Measurements from ENCODE around the gene EEF1E1. TPM values are rescaled to one million over a fixed set of nuclear protein-coding genes. Genes with fewer than 3 reads are reported as not detected.

The EEF1E1 gene
- total RNA-seq, 4 donors from 2014 or later, result 10.9 to 63.4 (median 24.5) TPM

- DNase-seq, result no peak
- H3K27me3 ChIP-seq, result no peaks in the 10 kb centered on the region
- WGBS, 2 donors, result 95 to 96% methylated on average over 4 of the region's 4 CpGs
- no peak overlapping the region for H3K4me3 ChIP-seq (replicated peaks in 1 of 3)
- H3K4me1 ChIP-seq, result no peaks in the 10 kb centered on the region
- TF ChIP-seq, protein P1, sequence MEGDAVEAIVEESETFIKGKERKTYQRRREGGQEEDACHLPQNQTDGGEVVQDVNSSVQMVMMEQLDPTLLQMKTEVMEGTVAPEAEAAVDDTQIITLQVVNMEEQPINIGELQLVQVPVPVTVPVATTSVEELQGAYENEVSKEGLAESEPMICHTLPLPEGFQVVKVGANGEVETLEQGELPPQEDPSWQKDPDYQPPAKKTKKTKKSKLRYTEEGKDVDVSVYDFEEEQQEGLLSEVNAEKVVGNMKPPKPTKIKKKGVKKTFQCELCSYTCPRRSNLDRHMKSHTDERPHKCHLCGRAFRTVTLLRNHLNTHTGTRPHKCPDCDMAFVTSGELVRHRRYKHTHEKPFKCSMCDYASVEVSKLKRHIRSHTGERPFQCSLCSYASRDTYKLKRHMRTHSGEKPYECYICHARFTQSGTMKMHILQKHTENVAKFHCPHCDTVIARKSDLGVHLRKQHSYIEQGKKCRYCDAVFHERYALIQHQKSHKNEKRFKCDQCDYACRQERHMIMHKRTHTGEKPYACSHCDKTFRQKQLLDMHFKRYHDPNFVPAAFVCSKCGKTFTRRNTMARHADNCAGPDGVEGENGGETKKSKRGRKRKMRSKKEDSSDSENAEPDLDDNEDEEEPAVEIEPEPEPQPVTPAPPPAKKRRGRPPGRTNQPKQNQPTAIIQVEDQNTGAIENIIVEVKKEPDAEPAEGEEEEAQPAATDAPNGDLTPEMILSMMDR (IDR thresholded peaks at IDR 0.05), result no peak
- no peak for TF ChIP-seq POLR2A (IDR thresholded peaks at IDR 0.05)
- H3K9me3 ChIP-seq, result no peaks in the 10 kb centered on the region
- no peak overlapping the region for H3K27ac ChIP-seq
- intact Hi-C loops (cut with DNase I), result no loop called here
- H3K36me3 ChIP-seq, result no peaks in the 10 kb centered on the region
These were observed 12.6 kb upstream of the EEF1E1 start for GRCh38 chr6:8114956-8115355.

GRCh38 chr6:8113131-8113654 is 10.8 kb upstream of the EEF1E1 start:
- Histone ChIP-seq H3K9me3 (no peaks in the 10 kb centered on the region), H3K36me3 (no peaks in the 10 kb centered on the region), H3K4me1 (no peaks in the 10 kb centered on the region), H3K27ac (no peak overlapping the region), H3K4me3 (replicated peaks in 1 of 3) (no peak overlapping the region), H3K27me3 (no peaks in the 10 kb centered on the region)
- 57 to 68% methylated on average over 4 of the region's 4 CpGs for WGBS, 2 donors
- TF ChIP-seq, protein P1 (IDR thresholded peaks at IDR 0.05), result no peak
- TF ChIP-seq POLR2A (IDR thresholded peaks at IDR 0.05), result no peak
- intact Hi-C loops (cut with DNase I), result no loop called here
- DNase-seq, result no peak

DNA sequence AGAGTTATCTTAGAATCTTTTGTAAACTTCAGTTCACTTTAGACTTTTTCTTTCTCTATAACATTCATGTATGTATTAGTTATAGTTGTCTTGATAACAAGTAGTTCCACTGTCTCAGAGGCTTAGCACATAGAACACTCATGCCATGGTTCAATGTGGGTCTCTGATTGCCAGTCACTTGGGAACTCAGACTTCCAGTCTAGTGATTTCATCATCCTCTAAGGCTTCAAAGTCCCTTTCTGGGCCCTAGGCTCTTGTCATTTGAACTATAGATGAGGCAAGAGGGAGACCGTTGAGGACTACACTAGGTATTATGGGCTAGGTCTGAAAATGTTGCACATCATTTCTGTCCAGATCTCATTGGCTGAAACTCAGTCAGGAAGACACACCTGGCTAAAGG is 8.4 kb upstream of the EEF1E1 start:
- no peak overlapping the region for H3K27ac ChIP-seq
- DNase-seq, result no peak
- no peaks in the 10 kb centered on the region for H3K9me3 ChIP-seq
- TF ChIP-seq, protein P1 (IDR thresholded peaks at IDR 0.05), result no peak
- TF ChIP-seq POLR2A (IDR thresholded peaks at IDR 0.05), result no peak
- intact Hi-C loops (cut with DNase I), result no loop called here
- H3K4me1 ChIP-seq, result no peaks in the 10 kb centered on the region
- H3K4me3 ChIP-seq (replicated peaks in 1 of 3), result no peak overlapping the region
- no peaks in the 10 kb centered on the region for H3K36me3 ChIP-seq
- WGBS, 2 donors, result 85 to 100% methylated on average over 1 of the region's 1 CpG
- no peaks in the 10 kb centered on the region for H3K27me3 ChIP-seq

DNA sequence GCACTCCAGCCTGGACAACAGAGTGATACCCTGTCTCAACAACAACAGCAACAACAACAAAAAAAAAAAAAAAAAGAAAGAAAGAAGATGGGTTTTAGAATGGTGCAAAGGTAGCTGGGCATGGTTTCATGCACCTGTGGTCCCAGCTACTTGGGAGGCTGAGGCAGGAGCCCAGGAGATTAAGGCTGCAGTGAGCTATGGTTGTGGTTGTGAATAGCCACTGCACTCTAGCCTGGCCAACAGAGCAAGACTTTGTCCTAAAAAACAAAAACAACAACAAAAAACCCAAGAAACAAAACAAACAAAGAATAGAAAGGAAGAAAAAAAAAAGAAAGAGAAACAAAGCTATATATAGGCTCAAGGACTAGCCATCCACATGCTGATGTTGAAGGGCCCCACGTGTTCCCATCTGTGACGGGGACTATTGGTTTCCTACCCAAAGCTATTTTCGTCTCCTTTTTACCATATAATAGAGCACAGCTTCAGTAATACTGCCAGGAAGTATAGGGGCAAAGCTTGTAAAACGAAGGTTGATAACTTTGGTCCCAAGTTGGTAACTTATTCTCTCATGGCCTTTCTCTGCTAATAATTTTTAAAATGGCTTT is 7.9 kb upstream of the EEF1E1 start:
- Histone ChIP-seq H3K4me1 (no peaks in the 10 kb centered on the region), H3K4me3 (replicated peaks in 1 of 3) (no peak overlapping the region), H3K27ac (no peak overlapping the region), H3K9me3 (no peaks in the 10 kb centered on the region), H3K27me3 (no peaks in the 10 kb centered on the region), H3K36me3 (no peaks in the 10 kb centered on the region)
- no peak for DNase-seq
- TF ChIP-seq POLR2A (IDR thresholded peaks at IDR 0.05), result no peak
- TF ChIP-seq, protein P1 (IDR thresholded peaks at IDR 0.05), result no peak
- WGBS, 2 donors, result 67 to 73% methylated on average over 4 of the region's 4 CpGs
- intact Hi-C loops (cut with DNase I), result no loop called here

DNA sequence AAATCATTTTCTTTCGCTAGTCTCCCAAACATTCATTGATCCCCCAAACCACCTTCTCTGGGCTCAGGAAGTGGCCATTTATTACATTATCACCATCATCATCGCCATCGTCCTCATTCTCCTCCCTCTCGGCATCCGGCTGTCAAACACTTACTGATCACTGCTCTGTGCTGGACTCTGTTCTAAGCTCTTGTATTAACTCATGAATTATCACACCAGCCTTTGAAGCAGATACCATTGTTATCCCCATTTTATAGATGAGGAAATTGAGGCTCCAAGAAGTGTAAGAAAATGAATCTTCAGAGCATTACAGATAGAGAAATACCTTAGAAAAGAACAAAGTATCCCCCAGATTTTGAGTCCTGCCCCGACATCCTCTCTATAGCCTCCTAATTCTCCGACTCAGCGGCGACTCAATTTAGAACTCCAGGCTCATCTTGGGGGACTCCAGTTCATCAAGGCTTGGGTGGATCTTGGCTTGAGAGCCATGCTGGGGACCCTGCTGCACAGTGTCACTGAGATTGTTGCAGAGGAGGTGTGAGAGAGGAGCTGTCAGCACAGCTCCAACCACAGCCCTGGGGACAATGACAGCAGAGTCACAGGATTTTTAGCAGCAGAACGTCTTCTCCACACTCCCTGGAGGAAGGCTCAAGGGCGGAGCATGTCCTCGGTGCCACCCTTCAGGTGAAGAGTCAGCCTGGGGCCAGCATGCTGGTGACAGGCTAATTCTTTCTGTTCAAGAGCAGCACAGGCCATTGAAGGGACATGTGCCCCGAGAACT is 6.6 kb upstream of the EEF1E1 start:
- no peak overlapping the region for H3K27ac ChIP-seq
- TF ChIP-seq, protein P1 (IDR thresholded peaks at IDR 0.05), result no peak
- no peak for TF ChIP-seq POLR2A (IDR thresholded peaks at IDR 0.05)
- no peak for DNase-seq
- no peaks in the 10 kb centered on the region for H3K27me3 ChIP-seq
- intact Hi-C loops (cut with DNase I), result no loop called here
- H3K9me3 ChIP-seq, result no peaks in the 10 kb centered on the region
- no peaks in the 10 kb centered on the region for H3K36me3 ChIP-seq
- H3K4me1 ChIP-seq, result no peaks in the 10 kb centered on the region
- WGBS, 2 donors, result 74 to 77% methylated on average over 12 to 13 of the region's 13 CpGs
- H3K4me3 ChIP-seq (replicated peaks in 1 of 3), result no peak overlapping the region

Data from thyroid gland (tissue), 4 donors.